ENCODE results near the gene SLC24A3.

GRCh38 chr20:19565736-19566135, 353.3 kb downstream of the SLC24A3 start:
- TF ChIP-seq CTCF (IDR thresholded peaks at IDR 0.05) = no peak
- no peak for TF ChIP-seq EP300 (IDR thresholded peaks at IDR 0.05)
- TF ChIP-seq POLR2A (IDR thresholded peaks at IDR 0.05) = no peak

Data from sigmoid colon (tissue), 4 donors.